ENCODE data around the gene LGALS14. TPM values are rescaled to one million over a fixed set of nuclear protein-coding genes. Genes with fewer than 3 reads are reported as not detected.

The LGALS14 gene
- total RNA-seq, 4 donors from 2014 or later, result not detected

GRCh38 chr19:39696387-39696786, 7.9 kb upstream of the LGALS14 start:
- ATAC-seq (ENCODE audit: low FRiP score) (no peak), DNase-seq (ENCODE audit: low spot score) (no peak)
- TF ChIP-seq CTCF (IDR thresholded peaks at IDR 0.05), result no peak

- DNase-seq (ENCODE audit: low spot score) (no peak), ATAC-seq (ENCODE audit: low FRiP score) (no peak)
- TF ChIP-seq CTCF (IDR thresholded peaks at IDR 0.05), result no peak
Observed at GRCh38 chr19:39698535-39698934, 5.7 kb upstream of the LGALS14 start.

- no peak for TF ChIP-seq CTCF (IDR thresholded peaks at IDR 0.05)
- ATAC-seq (ENCODE audit: low FRiP score), result no peak
Observed at GRCh38 chr19:39701291-39701690, 3.0 kb upstream of the LGALS14 start.

GRCh38 chr19:39705578-39706188, 1.4 kb downstream of the LGALS14 start:
- no peak for ATAC-seq (ENCODE audit: low FRiP score)
- no peak for TF ChIP-seq CTCF (IDR thresholded peaks at IDR 0.05)
- no peak for DNase-seq (ENCODE audit: low spot score)

More at GRCh38 chr19:39701291-39701690, 3.0 kb upstream of the LGALS14 start:
- DNase-seq (ENCODE audit: low spot score), result no peak

GRCh38 chr19:39708594-39708993, 4.3 kb downstream of the LGALS14 start:
- no peak for ATAC-seq (ENCODE audit: low FRiP score)
- TF ChIP-seq CTCF (IDR thresholded peaks at IDR 0.05), result no peak

GRCh38 chr19:39709026-39709872, 5.0 kb downstream of the LGALS14 start:
- no peak for TF ChIP-seq CTCF (IDR thresholded peaks at IDR 0.05)
- no peak for ATAC-seq (ENCODE audit: low FRiP score)
- DNase-seq (ENCODE audit: low spot score), result no peak

More at GRCh38 chr19:39708594-39708993, 4.3 kb downstream of the LGALS14 start:
- DNase-seq (ENCODE audit: low spot score), result no peak
